NK-92 (cell line): ENCODE data around the gene CSTF2T.

Experiments used
- DNase-seq: peaks from one replicate; lab custom pipeline; 2025; ENCODE audit not compliant: unreplicated experiment; lab: John Stamatoyannopoulos, UW

The CSTF2T gene

GRCh38 chr10:51653025-51653424 lies 46.4 kb downstream of the CSTF2T start:
- no peak for DNase-seq

GRCh38 chr10:51651063-51651462 lies 48.3 kb downstream of the CSTF2T start:
- no peak for DNase-seq

GRCh38 chr10:51649064-51649463 lies 50.3 kb downstream of the CSTF2T start:
- DNase-seq: no peak
